Measurements from ENCODE around the gene A4GALT.

A4GALT gene

DNA sequence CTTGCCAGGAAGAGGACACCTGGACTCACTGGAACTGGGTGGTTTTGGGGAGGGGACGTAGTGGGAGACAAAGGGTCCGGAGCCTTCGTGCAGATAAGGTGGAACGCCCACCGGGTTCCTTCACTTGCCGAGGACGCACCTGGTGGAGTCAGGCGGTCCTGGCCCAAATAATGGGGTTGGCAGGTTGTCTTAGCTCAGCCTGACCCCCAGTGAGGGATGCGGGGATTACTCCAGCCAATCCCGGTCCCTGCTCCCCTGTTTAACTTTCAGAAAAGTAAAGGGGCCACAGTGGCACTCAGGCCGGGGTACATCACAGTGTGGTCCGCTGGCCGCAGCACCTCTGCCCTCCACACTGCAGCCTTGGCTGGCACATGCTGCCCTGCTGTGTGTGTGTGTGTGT, 18.0 kb downstream of the A4GALT start:
- no peak for DNase-seq

DNA sequence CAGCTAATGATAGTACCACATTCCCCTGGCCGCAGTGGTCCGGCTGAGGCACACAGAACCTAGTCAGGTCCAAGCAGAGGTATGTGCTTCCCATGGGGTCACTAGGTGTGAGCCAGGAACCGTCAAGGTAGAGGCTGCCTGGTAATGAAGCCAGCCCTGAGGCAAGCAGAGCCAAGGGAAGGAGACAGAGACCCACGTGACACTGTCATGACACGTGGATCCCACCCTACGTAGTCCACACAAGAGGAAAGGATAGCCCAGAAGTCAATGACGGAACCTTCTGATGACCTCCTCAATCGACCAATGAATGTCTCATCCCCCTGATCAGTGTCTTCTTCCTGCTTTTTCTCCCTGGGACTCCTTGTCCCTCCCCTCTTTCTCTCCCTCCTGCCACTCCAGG, 19.0 kb downstream of the A4GALT start:
- DNase-seq, result no peak

DNA sequence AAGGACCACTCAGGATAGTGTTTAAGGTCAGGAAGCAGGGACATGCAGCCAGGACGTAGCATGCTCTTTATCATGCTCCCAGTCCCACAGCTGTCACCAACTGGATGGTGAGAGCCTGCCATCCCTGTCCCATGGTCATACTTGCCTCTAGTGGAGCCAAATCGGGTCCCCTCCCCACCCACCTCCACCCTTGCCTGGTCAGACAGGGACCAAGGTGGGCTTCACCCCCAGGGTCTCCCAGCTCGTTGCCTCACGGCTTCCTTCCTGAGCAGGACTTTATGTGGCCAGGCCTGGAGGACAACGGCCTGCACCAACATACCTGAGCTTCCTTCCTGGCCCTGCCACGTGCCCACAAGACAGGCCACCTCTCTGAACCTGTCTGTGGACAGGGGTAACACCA, 19.8 kb downstream of the A4GALT start:
- DNase-seq, result no peak

DNA sequence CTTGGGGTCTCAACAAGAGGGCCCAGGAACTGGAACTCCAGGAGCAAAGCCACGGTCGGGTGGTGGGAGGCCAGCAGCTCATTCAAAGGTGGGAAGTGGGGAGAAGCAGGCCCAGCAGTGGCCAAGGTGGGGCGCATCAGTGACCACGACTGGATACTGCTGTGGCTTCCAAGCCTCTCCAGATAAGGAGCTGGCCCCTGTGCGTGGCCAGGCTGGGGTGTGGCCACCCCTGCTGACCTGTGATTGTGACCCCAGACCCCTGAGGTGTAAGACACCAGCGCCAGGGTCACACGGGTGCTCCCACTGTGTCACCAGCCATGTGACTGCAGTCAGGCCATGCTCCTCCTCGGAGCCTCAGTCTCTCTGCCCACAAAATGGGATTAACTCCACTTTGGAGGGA, 20.3 kb downstream of the A4GALT start:
- DNase-seq, result no peak

DNA sequence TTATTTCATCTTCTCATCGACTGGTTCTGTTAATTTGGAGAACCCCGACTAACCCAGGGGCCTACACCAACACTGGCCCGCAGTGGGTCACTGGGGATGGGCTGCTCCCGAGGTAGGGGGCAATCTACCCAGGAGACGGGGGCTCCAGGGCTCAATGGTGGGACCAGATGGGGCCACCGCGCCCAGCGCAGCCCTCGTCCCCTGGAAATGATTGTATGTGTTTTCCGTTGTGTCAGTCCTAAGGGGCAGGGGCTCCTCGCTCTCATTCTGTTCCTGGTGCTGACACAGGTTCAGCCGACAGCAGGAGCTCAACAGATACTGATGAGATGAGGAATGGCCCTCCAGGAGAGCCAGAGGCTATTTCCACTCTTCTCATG, 20.7 kb downstream of the A4GALT start:
- no peak for DNase-seq

DNA sequence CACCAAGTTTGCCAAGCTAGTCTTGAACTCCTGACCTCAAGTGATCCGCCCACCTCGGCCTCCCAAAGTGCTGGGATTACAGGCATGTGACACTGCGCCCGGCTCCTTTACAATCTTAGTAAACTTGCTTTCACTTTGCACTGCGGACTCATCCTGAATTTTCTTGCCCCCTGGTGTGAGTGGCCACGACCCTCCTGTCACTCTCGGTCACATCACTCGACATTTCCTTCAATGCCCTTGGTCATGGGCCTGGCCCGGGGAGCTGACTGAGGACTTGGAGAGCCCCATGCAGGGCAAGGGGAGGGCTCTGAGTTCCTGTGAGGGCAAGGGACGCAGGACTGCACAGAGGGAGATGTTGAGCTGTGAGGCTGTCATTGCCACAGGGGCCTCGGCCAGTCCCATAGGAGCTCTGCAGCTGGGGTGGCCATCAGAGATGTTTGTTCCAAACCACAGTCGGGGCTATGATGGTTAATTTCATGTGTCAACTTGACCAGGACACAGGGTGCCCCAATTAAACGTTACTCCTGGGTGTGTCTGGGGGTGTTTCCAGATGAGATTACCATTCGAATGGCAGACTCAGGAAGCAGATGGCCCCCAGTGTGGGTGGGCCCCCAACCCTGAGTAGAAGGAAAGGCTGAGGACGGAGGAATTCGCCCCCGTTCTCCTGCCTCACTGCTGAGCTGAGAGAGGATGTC, 21.2 kb downstream of the A4GALT start:
- DNase-seq, result no peak

DNA sequence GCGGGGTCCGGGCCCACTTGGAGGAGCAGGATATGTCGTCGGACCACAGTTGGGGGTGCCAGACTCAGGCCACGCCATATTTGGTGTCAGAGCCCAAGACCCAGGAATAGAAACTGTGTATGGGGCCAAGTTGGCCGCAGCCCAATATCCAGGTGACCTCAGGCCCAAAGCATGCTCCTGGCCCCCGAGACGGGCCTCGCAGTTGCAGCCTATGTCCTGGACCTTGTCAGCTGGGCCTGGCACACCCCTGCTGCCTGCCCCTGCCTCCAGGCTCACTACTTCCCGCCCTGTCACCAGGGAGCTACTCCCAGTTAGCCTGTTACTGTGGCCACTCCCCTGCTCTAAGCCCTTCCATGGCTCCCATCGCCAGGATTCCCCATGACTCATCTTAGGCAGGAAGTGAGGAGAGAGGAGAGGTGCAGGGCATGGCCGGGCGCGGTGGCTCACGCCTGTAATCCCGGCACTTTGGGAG, 23.1 kb downstream of the A4GALT start:
- DNase-seq, result no peak

DNA sequence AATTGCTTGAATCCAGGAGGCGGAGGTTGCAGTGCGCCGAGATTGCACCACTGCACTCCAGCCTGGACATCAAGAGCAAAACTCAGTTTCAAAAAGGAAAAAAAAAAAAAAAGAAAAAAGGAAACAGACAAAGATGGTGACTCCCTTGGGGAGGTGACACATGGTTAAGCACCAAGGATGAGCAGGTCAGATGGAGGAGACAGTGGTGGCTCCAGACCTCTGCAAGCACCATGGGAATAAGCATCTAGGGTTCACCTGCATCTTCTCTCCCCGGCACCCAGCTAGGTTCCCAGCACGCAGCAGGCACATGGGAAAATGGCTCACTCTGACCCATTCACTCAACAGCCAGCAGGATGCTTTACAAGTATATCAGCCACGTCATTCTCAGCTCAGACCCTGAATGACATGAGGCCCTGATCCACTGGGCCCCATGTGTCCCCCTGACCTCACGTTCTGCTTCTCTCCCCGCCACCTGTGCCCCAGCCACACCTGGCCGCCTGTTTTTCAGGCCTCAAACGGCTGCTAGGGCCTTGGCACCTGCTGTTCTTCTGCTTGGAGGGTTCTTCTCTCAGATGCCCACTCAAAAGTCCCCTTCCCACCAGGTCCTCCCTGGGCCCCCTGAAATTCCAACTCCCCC, 24.2 kb downstream of the A4GALT start:
- DNase-seq, result no peak

DNA sequence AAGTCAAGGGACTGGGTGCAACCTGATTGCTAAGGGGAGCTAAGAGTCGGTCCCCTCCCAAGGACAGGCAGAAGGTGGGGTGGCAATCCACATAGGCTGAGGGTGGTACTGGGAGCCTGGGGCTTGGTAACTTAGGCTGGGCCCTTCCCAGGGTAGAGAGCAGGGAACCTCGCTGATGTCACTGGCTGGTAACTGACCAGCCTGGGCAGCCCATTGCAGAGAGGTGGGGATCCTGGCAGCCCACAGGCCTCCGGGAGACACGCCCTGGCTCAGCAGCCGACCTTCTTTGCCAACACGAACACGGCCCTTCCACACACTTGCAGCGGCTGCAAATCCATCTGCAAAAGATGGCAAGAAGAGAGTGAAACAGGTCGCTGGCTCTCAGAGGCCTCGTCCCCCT, 25.4 kb downstream of the A4GALT start:
- peak in 34 of 58 donors; percentile 1 to 64 (median 24) for DNase-seq

DNA sequence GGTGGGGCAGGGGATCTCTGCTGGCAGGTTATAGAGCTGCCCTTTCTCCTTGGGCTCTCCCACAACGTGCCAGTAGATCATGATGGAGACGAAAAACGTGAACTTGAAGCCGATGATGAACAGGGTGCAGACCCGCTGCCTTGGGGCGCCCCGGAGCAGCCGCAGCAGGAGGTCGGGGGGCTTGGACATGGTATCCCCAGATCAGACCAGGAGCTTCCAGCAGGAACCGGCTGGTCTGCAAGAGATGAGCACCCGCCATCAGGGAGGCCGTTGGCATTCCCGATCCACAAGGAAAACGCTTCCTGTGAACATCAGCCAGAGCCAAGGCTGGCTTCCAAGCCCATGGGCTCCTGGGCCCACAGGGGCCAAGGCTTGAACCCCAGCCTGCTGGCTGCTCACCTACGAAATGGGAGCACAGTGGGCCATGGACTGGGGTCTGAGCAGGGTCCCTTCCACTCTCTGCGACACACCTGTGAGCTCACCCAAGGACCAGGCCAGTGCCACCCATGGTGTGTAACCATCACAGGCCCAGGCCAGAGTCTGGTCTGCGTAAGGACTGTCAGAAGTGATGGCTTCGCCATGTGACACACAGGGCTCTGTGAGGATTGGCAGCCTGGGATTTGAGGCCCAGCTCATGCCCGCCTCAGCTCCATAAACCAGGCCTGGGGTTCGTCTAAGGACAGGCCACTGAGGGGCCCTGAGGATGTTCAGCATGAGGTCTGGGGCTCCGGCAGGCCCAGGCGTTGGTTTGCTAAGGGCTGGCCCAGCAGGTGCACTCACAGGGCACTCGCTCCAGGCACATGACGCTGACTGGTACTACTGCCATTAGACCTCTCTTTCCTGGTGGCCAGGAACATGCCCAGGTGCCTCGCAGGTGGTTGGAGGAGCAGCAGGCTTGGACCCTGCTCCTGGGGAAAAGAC, 26.6 kb downstream of the A4GALT start:
- no peak for DNase-seq

DNA sequence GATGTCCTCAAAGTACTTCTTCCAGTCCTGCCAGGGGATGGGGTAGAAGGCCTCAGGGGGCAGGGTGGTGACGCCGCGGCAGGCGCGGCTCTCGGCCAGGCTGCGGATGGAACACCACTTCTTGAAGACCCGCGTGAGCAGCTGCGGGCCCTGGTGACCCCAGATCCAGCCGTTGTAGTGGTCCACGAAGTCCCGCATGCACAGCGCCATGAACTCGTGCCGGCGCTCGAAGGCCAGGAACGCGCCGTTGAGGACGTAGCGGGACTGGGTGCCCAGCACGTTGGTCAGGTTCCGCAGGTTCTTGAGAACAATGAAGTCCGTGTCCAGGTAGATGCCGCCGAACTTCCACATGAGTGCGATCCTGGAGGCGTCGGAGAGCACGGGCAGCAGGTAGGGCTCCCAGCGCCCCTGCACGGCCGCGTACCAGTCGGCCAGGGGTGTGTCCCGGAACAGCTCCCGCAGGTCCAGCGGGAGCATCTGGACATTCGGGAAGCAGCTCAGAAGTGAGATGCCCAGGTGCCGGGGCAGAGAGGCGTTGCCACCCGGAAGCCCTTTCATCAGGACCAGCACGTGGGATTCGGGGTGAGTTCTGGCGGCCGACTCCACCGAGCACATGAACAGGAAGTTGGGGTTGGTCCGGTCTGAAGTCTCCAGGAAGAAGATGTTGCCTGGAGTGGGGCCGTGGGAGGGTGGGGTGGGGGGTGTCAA, 27.5 kb downstream of the A4GALT start:
- no peak for DNase-seq

DNA sequence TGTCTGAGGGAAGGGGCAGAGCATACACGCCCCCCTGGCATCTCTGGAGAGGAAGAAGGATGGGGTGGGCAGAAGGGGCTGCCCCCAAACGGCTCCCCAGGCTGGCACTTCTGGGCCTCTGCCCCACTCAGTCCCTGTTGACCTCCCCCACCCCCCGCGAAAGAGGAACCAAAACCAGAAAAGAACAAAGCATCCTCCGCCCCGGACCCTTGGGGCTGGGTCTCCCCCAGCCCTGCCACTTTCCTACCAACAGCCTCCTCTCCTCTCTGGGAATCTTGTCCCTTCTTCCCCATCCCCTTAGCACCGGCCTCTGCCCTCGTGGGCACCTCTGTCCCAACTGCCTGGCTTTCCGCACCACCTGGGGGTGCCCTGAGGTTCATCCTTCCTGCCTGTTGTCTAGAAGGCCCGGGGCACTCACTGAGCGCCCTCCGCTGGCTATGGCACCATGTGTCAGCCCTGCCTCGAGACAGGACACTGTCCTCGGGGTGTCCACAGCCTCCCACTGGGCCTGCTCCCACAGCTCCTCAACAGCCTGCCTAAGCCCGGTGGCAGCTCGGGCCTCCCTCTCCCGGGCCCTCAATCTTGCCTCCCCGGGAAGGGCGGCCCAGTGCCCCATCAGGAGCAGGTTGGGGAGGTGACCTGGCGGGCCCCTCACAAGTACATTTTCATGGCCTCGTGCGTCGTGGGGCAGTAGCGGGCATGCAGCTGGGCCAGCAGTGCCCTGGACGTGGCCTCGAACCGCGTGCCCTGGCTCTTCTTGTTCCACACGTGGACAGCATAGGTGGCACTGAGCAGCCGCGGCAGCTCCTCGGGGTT, 28.2 kb downstream of the A4GALT start:
- no peak for DNase-seq

DNA sequence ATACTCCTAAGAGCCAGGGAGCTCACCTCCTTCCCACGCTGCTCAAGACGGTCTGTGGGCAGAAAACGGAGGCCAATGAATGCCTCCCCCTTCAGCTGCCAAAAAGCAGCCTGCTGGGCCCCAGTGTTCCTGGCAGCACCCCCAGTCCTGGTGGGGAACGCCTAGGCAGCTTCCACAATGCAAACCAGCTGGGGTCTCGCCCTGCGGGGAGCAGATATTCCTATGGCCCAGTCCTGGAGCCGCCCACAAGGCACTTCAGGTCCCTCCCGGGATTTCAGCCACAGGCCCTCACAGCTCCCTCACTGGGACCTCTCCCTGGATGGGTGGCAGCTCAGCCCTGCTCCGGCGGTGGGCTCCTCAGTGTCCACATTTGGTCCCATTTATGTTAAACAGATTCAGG, 29.2 kb downstream of the A4GALT start:
- peak in 1 of 58 donors; percentile 12 for DNase-seq

DNA sequence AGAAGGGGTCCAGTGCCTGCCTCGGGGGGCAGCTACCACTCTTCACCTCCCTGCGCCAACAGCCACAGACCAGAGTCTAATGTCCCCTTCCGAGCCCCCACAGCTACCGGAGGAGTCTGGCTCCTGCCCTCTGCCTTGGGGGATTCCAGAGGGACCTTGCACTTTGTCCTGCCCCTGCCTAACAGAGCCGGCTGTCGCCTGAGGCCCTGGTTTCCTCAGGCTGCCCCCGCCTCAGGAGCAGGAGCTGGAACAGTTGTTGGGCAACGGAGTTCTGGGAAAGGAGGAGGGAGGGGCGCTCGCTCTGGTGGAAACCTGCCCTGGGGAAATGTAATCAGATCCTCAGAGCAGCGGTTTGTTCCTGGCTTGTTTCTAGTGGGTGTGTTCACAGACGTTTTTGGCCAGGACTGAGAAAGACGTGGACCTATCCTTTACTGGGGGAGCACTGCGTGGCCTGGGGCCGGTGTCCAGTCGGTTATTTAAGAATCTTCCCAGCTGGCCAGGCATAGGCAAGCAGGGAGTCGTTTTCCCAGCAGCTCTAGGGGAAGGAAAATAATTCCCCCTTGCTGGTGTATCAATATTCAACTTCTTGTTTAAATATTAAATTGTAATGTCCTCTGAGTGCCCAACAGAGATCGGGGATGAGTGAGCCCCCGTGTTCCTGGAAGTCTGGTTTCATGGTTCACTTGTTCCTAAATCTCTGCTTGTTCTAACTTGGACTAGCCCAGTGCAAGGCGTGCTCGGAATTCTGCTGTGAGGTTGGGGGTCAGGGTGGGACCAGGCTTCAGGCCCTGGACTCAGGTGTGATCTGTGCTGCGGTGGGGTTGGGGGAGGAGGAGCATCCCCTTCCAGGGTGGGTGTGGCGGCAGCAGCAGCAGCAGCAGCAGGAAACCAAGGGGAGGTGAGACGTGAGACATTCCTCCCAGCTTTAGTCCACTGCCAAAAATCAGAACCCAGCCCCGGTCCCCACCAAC, 32.1 kb downstream of the A4GALT start:
- DNase-seq, result peak in 38 of 58 donors; percentile 3 to 78 (median 30)

DNA sequence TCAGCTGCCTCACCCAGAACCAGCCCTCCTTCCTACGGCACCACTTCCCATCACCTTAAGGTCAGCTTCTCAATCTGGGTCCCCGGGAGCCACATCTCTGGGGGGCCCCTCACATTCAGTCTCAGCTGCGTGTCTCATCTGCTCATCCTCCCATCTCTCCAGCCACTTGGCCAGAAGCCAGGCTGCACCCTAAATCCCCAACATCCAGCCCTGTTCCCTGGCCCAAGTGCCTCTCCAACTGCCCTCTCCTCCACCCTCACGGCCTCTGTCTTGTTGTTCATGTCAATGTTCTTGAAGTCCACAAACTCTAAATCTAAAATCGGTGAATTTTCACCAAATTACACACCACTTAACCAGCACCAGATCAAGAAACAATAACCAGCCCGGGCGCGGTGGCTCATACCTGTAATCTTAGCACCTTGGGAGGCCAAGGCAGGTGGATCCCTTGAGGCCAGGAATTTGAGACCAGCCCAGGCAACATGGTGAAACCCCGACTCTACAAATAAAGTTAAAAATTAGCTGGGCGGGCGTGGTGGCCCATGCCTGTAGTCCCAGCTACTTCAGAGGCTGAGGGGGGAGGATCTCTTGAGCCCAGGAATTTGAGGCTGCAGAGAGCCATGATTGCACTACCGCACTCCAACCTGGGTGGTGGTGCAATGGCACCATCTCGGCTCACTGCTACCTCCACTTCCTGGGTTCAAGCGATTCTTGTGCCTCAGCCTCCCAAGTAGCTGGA, 33.7 kb downstream of the A4GALT start:
- no peak for DNase-seq

DNA sequence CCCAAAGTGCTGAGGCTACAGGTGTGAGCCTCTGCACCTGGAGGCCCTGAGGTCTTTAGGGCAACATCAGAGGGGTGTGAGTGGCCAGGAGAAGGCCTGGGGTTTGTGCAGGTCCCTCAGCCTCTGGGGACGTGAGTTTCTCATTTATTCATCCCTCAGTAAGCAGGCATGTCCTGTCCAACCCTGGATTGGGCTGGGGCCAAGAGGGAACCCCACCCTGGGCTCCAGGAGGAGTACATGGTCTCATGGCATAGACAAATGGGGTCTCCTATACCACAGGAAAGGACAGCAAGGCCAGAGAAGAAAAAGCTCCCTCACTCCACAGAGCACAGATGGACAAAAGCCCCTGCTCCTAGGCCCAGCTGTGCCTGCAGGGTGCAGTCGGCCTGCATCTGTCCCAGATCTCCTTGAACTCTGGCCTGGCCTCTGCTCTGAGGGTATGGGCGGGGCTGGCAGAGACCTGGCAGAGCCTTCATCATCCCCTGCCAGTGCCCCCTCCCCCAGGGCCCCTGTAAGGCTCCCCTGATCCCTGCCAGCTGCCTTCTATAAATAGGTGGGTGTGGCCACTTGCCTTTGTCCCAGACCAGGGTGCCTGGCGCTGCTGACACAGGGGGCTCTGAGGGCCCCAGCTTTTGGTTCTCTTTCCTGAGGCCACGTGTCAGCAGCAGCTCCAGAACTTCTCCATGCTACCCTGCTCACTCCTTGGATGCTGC, 34.6 kb downstream of the A4GALT start:
- no peak for DNase-seq

DNA sequence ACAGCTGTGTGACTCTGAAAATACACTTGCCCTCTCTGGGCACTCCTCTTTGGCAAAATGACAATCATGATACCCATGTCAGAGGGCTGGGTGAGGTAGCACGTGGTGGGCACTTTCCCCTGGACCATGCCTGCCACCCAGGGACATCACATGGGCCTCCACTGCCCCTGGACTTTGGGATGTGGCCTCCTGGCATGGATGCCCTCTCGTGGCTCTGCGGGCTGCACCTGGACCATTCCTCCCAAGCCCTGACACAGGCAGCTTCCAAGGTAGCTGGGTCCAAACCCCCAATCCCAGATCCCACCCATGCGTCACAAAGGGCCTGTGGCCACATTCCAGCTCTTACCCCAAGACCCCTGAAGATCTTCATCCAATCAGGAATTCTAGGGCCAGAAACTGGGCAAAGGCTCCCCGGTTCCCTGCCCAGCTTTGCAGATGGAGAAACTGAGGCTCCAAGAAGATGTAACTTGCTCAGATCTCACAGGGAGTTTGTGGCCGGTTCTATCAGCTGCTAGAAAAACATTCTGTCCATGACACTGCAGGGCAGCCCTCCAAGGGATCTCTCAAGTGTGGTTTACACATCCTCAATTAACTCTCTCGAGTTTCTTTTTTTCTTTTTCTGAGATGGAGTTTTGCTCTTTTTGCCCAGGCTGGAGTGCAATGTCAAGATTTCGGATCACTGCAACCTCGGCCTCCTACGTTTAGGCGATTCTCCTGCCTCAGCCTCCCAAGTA, 36.0 kb downstream of the A4GALT start:
- DNase-seq, result no peak
